Measurements from ENCODE around the gene ZNF311.
"Not testable (repeated sequence)": the region's sequence is repeated elsewhere in the genome, so short reads cannot be mapped to it uniquely, and the experiment has no call there.

ZNF311 gene

DNA sequence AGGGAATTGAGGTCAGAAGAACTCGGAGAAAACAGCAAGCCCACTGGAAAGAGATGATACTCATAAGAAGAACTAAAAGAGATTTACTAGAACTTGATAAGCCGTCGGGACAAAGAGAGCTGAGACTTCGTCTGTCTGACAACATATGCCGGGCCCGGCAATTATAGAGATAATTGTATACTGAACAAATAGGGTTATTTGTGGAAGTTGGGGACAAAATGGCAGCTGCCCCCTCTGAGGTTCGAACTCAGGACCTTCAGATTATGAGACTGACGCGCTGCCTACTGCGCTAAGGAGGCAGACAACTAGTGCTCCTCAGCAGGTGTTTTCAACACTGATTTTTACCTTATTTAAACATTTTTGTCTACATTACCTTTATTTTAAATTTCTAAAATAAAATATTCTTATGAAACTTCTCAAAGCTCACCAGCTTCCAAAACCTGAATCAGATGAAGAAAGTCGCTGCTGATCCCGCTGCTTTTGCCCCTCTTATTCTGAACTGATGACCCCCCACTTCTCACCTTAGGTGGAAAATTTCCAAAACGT is 52.0 kb downstream of the ZNF311 start:
- DNase-seq: peak; percentile 95

- DNase-seq: not testable (repeated sequence)
These were observed 55.4 kb downstream of the ZNF311 start for GRCh38 chr6:28949656-28950195.

DNA sequence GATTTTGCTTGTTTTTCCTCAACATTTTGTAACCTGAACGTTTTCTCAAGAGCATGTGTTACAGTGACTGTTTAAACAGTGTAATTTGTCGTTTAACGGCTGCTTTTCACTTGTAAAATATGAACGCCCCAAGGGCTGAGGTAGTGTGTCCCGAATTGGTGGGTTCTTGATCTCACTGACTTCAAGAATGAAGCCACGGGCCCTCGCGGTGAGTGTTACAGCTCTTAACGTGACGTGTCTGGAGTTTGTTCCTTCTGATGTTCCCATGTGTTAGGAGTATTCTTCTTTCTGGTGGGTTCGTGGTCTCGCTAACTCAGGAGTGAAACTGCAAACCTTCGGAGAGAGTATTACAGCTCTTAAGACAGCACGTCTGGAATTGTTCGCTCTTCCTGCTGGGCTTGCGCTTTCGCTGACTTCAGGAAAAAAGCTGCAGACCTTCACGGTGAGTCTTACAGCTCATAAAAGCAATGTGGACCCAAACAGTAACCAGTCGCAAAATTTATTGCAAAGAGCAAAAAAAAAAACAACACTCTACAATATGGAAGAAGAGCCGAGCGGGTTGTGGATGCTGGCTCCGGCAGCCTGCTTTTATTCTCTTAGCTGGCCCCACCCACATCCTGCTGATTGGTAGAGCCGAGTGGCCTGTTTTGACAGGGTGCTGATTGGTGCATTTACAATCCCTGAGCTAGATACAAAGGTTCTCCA is 56.2 kb downstream of the ZNF311 start:
- no peak for DNase-seq

DNA sequence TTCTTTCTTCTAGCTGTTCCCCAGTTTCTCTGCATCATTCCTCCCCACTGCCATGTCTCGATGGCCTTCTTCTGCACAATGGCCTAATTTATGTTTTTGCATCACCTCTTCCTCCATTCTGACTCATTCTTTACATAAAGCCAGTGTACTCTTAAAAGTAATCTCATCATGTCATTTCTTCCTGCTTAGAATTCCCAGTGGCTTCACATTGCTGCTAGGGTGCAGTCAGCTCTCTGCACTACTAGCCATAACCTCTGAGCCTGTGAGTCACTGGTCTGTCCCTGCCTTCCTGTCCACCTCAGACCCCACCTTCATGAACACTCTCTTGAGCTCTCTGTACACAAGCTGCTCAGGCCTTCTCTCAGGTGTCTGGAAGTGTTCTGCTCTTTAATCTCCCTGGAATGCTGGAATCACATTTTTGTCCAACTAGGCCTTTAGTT is 57.3 kb downstream of the ZNF311 start:
- no peak for DNase-seq

GRCh38 chr6:28947067-28947765 is 57.9 kb downstream of the ZNF311 start:
- DNase-seq: no peak

DNA sequence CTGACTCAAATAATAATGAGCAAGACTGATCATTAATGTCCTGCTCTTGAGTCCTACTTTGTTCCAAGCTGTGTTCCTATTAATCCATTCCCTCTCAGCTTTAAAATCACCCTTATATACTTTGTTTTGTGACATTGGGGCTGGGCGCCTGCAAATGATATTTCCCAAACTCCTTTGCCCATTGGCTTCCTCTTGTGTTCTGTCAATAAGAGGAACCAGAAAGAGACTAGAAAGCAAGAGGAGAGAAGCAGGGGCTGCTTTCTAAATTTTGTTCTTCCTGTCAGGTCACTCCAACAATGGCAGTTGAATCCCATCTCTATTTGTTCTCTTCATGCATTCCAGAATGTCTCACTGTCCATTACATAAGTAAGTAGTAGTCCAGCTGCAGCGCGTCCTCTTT is 59.8 kb downstream of the ZNF311 start:
- peak; percentile 57 for DNase-seq

Data from OCI-M1 (cell line).